GM12874 (cell line): ENCODE data around the gene PATJ.

Experiments used
- TF ChIP-seq, protein P1 (sequence below): IDR thresholded peaks from 2 replicates; pipeline ENCODE4 v1.5.1; 2011; ENCODE audit warnings: low read depth, mild to moderate bottlenecking, control low read depth, low read length, moderate library complexity; ENCODE audit not compliant: insufficient read depth

Gene PATJ

DNA sequence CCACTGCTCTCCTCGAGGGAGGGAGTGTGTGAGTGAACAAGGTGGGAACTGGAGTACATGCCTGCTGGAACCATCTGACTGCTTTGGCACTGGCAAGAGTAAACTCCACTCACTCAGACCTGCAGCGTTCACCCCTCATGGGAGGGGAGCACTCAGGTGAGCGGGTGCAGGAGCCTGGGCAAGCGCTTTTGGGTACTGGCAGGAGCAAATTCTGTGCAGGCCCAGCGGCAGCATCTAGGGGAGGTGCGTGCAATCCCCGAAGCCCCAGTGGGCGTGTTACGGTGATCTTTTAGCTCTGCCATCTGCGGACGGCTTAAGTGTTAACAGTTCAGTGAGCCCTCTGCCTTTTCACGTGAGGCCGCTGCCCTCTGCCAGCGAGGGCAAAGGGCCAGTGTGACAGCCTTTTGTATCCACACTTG lies 127.4 kb downstream of the PATJ start:
- TF ChIP-seq, protein P1, sequence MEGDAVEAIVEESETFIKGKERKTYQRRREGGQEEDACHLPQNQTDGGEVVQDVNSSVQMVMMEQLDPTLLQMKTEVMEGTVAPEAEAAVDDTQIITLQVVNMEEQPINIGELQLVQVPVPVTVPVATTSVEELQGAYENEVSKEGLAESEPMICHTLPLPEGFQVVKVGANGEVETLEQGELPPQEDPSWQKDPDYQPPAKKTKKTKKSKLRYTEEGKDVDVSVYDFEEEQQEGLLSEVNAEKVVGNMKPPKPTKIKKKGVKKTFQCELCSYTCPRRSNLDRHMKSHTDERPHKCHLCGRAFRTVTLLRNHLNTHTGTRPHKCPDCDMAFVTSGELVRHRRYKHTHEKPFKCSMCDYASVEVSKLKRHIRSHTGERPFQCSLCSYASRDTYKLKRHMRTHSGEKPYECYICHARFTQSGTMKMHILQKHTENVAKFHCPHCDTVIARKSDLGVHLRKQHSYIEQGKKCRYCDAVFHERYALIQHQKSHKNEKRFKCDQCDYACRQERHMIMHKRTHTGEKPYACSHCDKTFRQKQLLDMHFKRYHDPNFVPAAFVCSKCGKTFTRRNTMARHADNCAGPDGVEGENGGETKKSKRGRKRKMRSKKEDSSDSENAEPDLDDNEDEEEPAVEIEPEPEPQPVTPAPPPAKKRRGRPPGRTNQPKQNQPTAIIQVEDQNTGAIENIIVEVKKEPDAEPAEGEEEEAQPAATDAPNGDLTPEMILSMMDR, result no peak

DNA sequence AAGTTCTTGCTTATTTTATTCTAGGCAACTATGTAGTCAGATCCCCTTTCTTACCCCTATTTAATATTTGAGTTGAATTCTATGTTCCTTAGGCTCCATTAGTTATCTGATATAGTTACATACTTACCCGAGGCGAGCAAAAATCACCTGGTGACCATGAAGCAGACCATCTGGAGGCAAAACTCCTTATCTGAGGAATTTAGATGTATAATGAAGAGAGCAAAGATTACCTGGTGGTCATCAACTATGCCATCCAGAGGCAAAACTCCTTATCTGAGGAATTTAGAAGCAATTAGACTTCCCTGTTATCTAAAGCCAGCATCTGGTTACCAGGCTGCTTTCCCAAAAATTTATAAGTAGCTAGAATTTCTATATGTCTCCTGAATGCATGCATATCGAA lies 129.9 kb downstream of the PATJ start:
- TF ChIP-seq, protein P1, result no peak

DNA sequence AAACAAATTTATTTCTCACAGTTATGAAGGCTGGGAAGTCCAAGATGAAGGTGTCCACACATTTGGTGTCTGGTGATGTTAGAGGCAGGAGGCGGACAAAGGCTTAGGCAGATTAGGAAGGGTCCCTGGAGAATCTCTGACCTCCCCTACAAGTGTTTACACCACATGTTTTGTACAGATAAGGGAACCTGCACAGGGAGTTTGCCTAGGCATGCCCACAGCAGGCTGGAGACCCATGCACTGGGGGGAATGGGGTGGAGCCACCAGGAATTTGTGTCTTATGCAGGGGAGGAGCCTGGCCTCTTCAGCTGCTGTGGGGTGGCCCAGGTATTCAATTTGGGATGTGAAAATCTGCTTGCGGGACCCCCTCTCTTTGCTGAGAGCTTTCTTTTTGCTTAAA lies 131.3 kb downstream of the PATJ start:
- TF ChIP-seq, protein P1, result no peak

- TF ChIP-seq, protein P1, result no peak
These were observed 131.7 kb downstream of the PATJ start for GRCh38 chr1:61873994-61874393.

GRCh38 chr1:61875198-61875597 lies 132.9 kb downstream of the PATJ start:
- TF ChIP-seq, protein P1, result no peak

- TF ChIP-seq, protein P1, result no peak
These were observed 145.0 kb downstream of the PATJ start for GRCh38 chr1:61887076-61887867.

DNA sequence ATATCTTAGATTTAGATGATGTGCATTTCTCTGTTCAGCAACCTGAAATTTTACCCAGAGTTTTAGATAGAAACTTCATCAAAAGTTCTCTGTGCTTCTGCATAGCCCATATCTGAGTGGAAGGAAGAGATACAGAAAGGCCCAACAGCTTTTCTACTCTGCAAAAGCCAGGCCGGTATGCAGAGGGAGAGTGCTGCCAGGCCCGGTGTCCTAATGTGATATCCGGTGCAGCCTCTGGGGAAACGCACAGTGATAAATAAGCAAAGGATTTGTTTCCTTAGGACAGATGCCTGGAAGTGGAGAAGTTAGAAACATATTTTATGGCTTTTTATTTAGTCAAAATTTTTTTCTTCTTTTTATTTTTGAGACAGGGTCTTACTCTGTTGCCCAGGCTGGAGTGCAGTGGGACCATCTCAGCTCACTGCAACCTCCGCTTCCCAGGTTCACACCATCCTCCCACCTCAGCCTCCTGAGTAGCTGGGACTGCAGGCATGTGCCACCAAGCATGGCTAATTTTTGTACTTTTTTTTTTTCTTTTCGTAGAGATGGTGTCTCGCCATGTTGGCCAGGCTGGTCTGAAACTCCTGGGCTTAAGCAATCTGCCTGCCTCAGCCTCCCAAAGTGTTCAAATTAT lies 145.8 kb downstream of the PATJ start:
- TF ChIP-seq, protein P1, result no peak
